GM08714 (cell line): ENCODE results near the gene PRKAR1B.
"Not testable (repeated sequence)": the region's sequence is repeated elsewhere in the genome, so short reads cannot be mapped to it uniquely, and the experiment has no call there.

Experiments used
- H3K4me3 ChIP-seq: fragments of 200-500 bp; sonication (Bioruptor generic); 2 replicates; pipeline ENCODE4 v1.5.1; 2014; ENCODE audit warnings: mild to moderate bottlenecking, low read length, inconsistent platforms
- ZNF274 ChIP-seq: IDR thresholded peaks from 2 replicates; pipeline ENCODE4 v1.6.1; 2012; ENCODE audit warnings: mild to moderate bottlenecking, low read depth, low read length

Gene PRKAR1B

GRCh38 chr7:763762-764161 lies 36.7 kb upstream of the PRKAR1B start:
- no peak for TF ChIP-seq ZNF274
- no peak overlapping the region for H3K4me3 ChIP-seq

GRCh38 chr7:762885-763284 lies 35.8 kb upstream of the PRKAR1B start:
- no peak for TF ChIP-seq ZNF274

GRCh38 chr7:761631-762030 lies 34.5 kb upstream of the PRKAR1B start:
- TF ChIP-seq ZNF274 = no peak

More at GRCh38 chr7:762885-763284, 35.8 kb upstream of the PRKAR1B start:
- no peak overlapping the region for H3K4me3 ChIP-seq

GRCh38 chr7:761101-761500 lies 34.0 kb upstream of the PRKAR1B start:
- no peak overlapping the region for H3K4me3 ChIP-seq
- no peak for TF ChIP-seq ZNF274

More at GRCh38 chr7:761631-762030, 34.5 kb upstream of the PRKAR1B start:
- no peak overlapping the region for H3K4me3 ChIP-seq

GRCh38 chr7:760006-760405 lies 32.9 kb upstream of the PRKAR1B start:
- H3K4me3 ChIP-seq = no peak overlapping the region
- TF ChIP-seq ZNF274 = no peak

- TF ChIP-seq ZNF274 = no peak
- H3K4me3 ChIP-seq = no peak overlapping the region
Observed at GRCh38 chr7:759569-759968, 32.5 kb upstream of the PRKAR1B start.

GRCh38 chr7:757741-758163 lies 30.7 kb upstream of the PRKAR1B start:
- H3K4me3 ChIP-seq = no peak overlapping the region
- TF ChIP-seq ZNF274 = no peak

- no peak for TF ChIP-seq ZNF274
- H3K4me3 ChIP-seq = no peak overlapping the region
Observed at GRCh38 chr7:756928-757560, 30.0 kb upstream of the PRKAR1B start.

- H3K4me3 ChIP-seq = no peak overlapping the region
- TF ChIP-seq ZNF274 = no peak
Observed at GRCh38 chr7:756231-756927, 29.3 kb upstream of the PRKAR1B start.

- H3K4me3 ChIP-seq = no peak overlapping the region
- TF ChIP-seq ZNF274 = no peak
Observed at GRCh38 chr7:755413-755805, 28.3 kb upstream of the PRKAR1B start.

GRCh38 chr7:754531-755412 lies 27.7 kb upstream of the PRKAR1B start:
- no peak for TF ChIP-seq ZNF274

GRCh38 chr7:753190-753589 lies 26.1 kb upstream of the PRKAR1B start:
- H3K4me3 ChIP-seq = no peak overlapping the region
- TF ChIP-seq ZNF274 = no peak

More at GRCh38 chr7:754531-755412, 27.7 kb upstream of the PRKAR1B start:
- H3K4me3 ChIP-seq = no peak overlapping the region

GRCh38 chr7:752256-752655 lies 25.2 kb upstream of the PRKAR1B start:
- not testable (repeated sequence) for H3K4me3 ChIP-seq

GRCh38 chr7:751826-752225 lies 24.7 kb upstream of the PRKAR1B start:
- no peak for TF ChIP-seq ZNF274
- H3K4me3 ChIP-seq = no peak overlapping the region

- no peak overlapping the region for H3K4me3 ChIP-seq
- no peak for TF ChIP-seq ZNF274
Observed at GRCh38 chr7:750111-750905, 23.2 kb upstream of the PRKAR1B start.
